Stimulated activated naive CD4-positive, alpha-beta T cell treated with Interleukin-2 at 50 U/mL for 16 hours (primary cell): ENCODE measurements around the gene KRTAP5-3.

Experiments used
- DNase-seq: peaks from one replicate; lab custom pipeline; 2025; lab: John Stamatoyannopoulos, UW

KRTAP5-3 gene

GRCh38 chr11:1564535-1565172 lies 43.6 kb downstream of the KRTAP5-3 start:
- DNase-seq = no peak

GRCh38 chr11:1563697-1564534 lies 44.3 kb downstream of the KRTAP5-3 start:
- DNase-seq = no peak

- no peak for DNase-seq
Measured at GRCh38 chr11:1563149-1563638, 45.1 kb downstream of the KRTAP5-3 start.

- no peak for DNase-seq
Measured at GRCh38 chr11:1562469-1563148, 45.7 kb downstream of the KRTAP5-3 start.

GRCh38 chr11:1561955-1562354 lies 46.3 kb downstream of the KRTAP5-3 start:
- no peak for DNase-seq

- DNase-seq = no peak
Measured at GRCh38 chr11:1561266-1561665, 47.0 kb downstream of the KRTAP5-3 start.

GRCh38 chr11:1560649-1561251 lies 47.5 kb downstream of the KRTAP5-3 start:
- no peak for DNase-seq

- DNase-seq = no peak
Measured at GRCh38 chr11:1560002-1560648, 48.1 kb downstream of the KRTAP5-3 start.

GRCh38 chr11:1559111-1559951 lies 48.9 kb downstream of the KRTAP5-3 start:
- no peak for DNase-seq

GRCh38 chr11:1558775-1559110 lies 49.5 kb downstream of the KRTAP5-3 start:
- DNase-seq = no peak

GRCh38 chr11:1557904-1558774 lies 50.1 kb downstream of the KRTAP5-3 start:
- DNase-seq = no peak
